Measurements from ENCODE around the gene VANGL2.

The VANGL2 gene

DNA sequence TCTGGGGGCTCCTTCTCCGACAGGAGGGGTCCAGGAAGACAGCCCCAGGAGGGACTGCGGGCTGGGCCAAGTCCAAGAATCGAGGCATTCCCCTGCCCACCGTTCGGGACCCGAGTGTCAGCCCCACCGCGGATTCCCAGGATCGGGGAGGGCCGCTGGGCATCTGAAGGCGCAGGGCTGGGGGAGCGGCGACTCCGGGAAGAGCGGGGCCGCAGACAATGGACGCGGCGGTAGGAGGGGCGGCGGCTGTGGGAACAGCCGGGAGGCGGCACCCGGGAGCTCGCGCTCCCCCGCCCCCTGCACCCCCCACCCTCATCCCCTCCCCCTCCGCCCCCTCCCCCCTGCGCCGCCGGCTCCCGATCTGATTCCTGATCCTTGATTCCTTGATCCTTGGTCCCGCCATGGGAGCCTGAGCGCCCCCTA is at the start of gene VANGL2:
VANGL2 (plus strand) TSS at position 342 of the 423 bp plus-strand sequence. CDS start 15,274 bp downstream, outside the sequence.
- intact Hi-C loops (cut with micrococcal nuclease): no loop called here
- Mint-ChIP-seq H3K27ac (no peak within 1 kb of the TSS), H3K9me3 (no peaks in the 10 kb centered on the region), H3K4me1 (ENCODE audit: low read depth) (peaks cover 41% of the 10 kb centered on the region), H3K4me3 (peak within 1 kb of the TSS; percentile 65), H3K36me3 (ENCODE audit: low read depth) (no peaks in the 10 kb centered on the region), H3K27me3 (peaks cover 44% of the 10 kb centered on the region)

DNA sequence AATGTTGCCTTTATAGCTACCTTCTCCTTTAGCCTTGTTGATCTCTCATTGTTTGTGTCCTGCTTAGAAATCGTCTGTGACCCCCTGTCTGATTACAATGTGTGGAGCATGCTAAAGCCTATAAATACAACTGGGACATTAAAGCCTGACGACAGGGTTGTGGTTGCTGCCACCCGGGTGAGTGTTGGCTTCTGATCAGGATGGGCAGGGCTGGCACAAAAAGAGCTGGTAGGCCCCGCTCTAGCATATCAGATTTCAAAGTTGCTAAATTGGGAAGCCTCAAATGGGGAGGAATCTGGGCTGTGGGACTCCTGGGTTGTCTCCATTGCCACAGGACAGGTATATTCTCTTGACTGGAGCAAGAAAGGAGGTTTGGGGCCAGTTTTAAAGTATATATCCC is 48.7 kb upstream of the VANGL2 start:
- Mint-ChIP-seq H3K9me3 (no peaks in the 10 kb centered on the region), H3K36me3 (ENCODE audit: low read depth) (peaks cover 96% of the 10 kb centered on the region)

DNA sequence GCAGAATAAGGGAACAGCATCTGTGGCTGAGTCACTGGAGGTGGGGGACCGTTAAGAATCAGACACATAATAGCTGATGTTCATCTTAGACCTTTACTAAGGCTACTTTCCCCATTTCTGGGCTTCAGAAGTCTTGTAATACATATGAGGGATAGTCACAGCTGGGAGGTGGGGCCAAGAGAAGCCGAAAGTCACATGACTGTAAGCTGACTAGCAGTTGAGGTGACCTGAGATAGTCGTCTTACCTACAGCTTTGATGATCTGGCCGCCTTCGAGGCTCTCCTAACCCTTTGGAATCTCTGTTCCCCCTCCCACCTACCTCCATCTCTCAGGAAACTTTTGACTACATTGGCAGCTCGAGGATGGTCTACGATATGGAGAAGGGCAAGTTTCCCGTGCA is 47.8 kb upstream of the VANGL2 start:
- Mint-ChIP-seq H3K4me3 (no peak overlapping the region), H3K27me3 (no peaks in the 10 kb centered on the region), H3K27ac (no peak overlapping the region), H3K4me1 (ENCODE audit: low read depth) (peaks cover 29% of the 10 kb centered on the region), H3K9me3 (no peaks in the 10 kb centered on the region), H3K36me3 (ENCODE audit: low read depth) (peaks cover 100% of the 10 kb centered on the region)
- intact Hi-C loops (cut with micrococcal nuclease): no loop called here

More for the DNA sequence above, 48.7 kb upstream of the VANGL2 start:
- Mint-ChIP-seq H3K27ac (no peak overlapping the region), H3K27me3 (no peaks in the 10 kb centered on the region), H3K4me3 (no peak overlapping the region), H3K4me1 (ENCODE audit: low read depth) (peaks cover 36% of the 10 kb centered on the region)
- intact Hi-C loops (cut with micrococcal nuclease): no loop called here

DNA sequence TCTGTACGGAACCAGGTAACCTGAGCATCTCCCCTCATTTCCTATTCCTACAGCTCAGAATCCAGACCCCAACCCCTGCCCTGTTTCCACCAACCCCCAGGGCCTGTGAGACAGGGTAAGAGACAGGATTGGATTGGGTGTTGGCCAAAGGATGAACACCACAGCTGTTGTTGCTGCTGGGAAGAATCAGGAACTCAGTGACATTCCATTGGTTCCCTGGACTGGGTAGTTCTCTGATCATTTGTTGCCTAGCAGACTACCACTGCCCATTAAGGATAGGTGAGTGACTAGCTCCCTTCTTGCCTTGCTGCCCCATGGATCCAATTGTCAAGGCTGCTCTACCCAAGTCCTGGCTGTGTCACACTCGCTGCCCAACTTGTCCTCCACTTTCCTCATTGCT is 47.1 kb upstream of the VANGL2 start:
- intact Hi-C loops (cut with micrococcal nuclease): no loop called here
- Mint-ChIP-seq H3K4me1 (ENCODE audit: low read depth) (peaks cover 27% of the 10 kb centered on the region), H3K36me3 (ENCODE audit: low read depth) (peaks cover 100% of the 10 kb centered on the region), H3K9me3 (no peaks in the 10 kb centered on the region), H3K4me3 (no peak overlapping the region), H3K27me3 (no peaks in the 10 kb centered on the region), H3K27ac (no peak overlapping the region)

DNA sequence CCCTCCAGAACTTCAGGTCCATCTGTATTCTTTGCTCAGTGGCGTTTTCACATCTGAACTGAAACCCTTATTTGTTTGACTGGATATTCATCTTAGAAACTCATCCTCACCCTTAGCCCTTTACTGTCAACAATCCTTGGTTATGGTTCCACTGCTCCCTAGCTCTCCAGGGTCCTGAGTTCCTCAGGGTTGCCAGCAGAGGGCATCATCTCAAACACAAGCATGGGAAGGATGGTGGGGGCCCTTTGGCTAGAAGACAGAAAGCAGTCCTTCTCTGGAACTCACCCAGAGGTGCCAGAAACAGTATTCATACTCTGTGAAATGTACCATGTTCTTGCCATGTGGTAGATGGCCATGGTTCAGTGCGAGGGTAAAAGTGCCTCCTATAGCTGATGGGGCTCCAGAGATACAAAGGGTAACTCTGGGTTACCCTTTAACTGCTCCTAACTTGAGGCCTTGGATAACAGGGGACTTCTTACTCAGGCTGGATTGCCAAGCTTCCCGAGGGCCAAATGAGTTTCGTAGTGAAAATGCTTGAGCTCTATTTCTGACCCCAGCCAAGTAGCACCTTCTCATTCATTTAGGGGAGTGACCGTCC is 45.9 kb upstream of the VANGL2 start:
- H3K36me3 Mint-ChIP-seq (ENCODE audit: low read depth): peaks cover 100% of the 10 kb centered on the region
- H3K9me3 Mint-ChIP-seq: no peaks in the 10 kb centered on the region
- intact Hi-C loops (cut with micrococcal nuclease): loop anchor here (2.0 kb wide), 1 partner anchor 22 kb away; no protein-coding TSS in a partner anchor
- no peaks in the 10 kb centered on the region for H3K27me3 Mint-ChIP-seq
- H3K4me3 Mint-ChIP-seq: no peak overlapping the region
- H3K4me1 Mint-ChIP-seq (ENCODE audit: low read depth): peaks cover 24% of the 10 kb centered on the region
- H3K27ac Mint-ChIP-seq: no peak overlapping the region

DNA sequence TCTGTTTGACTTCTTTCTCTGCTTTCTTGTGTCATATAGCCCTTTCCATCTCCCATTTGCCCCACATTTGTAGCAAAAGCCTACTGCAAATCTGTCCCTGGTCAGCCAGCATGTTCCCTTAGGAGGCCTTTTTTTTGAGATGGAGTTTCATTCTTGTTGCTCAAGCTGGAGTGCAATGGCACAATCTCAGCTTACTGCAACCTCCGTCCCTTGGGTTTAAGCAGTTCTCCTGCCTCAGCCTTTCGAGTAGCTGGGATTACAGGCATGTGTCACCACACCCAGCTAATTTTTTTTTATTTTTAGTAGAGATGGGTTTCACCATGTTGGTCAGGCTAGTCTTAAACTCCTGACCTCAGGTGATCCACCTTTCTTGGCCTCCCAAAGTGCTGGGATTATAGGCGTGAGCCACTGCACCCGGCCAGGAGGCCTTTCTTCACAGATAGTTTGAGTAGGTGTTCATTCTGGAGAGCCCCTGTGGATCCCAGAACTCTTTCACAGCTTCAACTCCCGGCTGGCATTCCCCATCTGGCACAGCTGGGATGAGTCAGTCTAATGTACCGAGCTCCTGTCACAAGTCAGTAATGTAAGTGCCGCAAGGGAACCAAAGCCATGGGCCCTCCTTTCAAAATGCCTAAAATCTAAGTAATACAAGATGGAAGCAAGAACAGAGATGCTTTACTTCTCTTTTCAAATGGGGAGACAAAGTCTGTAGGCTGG is 42.9 kb upstream of the VANGL2 start:
- peaks cover 48% of the 10 kb centered on the region for H3K4me1 Mint-ChIP-seq (ENCODE audit: low read depth)
- H3K4me3 Mint-ChIP-seq: no peak overlapping the region
- no peaks in the 10 kb centered on the region for H3K27me3 Mint-ChIP-seq
- H3K36me3 Mint-ChIP-seq (ENCODE audit: low read depth): peaks cover 90% of the 10 kb centered on the region
- intact Hi-C loops (cut with micrococcal nuclease): no loop called here
- no peaks in the 10 kb centered on the region for H3K9me3 Mint-ChIP-seq
- H3K27ac Mint-ChIP-seq: no peak overlapping the region

DNA sequence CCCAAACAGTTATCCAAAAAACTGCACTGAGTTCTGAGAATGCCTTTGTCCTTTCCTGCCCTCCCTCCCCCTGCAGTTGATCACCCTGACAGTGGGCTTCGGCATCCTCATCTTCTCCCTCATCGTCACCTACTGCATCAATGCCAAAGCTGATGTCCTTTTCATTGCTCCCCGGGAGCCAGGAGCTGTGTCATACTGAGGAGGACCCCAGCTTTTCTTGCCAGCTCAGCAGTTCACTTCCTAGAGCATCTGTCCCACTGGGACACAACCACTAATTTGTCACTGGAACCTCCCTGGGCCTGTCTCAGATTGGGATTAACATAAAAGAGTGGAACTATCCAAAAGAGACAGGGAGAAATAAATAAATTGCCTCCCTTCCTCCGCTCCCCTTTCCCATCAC is 42.3 kb upstream of the VANGL2 start:
- Mint-ChIP-seq H3K27me3 (no peaks in the 10 kb centered on the region), H3K4me3 (no peak overlapping the region), H3K36me3 (ENCODE audit: low read depth) (peaks cover 84% of the 10 kb centered on the region), H3K27ac (peak overlapping the region; percentile 0), H3K4me1 (ENCODE audit: low read depth) (peaks cover 51% of the 10 kb centered on the region), H3K9me3 (no peaks in the 10 kb centered on the region)
- intact Hi-C loops (cut with micrococcal nuclease): no loop called here

DNA sequence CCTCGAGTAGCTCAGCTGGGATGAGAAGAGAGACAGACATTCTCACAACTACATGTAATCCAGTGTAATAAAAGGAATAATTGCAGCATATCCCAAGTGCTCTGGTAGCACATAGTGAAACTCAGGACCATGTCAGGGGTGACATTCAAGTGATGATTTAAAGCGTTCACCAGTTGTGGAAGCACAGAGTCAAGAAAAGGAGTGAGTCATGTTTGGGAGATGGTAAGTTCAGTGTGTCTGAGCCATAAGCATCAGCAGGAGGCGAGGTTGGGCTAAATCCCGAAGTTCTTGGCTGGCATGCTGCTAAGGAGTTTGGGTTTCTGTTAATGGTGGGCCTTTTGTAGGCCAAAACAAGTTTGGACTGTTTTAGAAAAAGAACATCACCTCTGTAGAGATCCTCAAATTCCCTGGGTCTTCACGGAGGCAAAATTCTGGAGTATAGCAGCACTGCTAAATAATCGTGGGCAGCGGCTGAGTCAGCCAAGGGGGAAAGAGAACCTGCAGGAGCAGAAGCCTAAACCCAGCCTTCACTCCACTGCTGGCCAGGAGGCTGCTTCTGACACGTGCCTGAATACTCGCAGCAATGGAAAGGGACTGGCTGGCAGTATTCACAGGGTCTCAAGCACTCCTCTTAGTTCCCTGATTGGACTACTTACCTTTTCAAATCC is 40.7 kb upstream of the VANGL2 start:
- Mint-ChIP-seq H3K4me3 (no peak overlapping the region), H3K4me1 (ENCODE audit: low read depth) (peaks cover 44% of the 10 kb centered on the region), H3K36me3 (ENCODE audit: low read depth) (peaks cover 68% of the 10 kb centered on the region), H3K9me3 (no peaks in the 10 kb centered on the region), H3K27ac (no peak overlapping the region), H3K27me3 (no peaks in the 10 kb centered on the region)
- intact Hi-C loops (cut with micrococcal nuclease): no loop called here

DNA sequence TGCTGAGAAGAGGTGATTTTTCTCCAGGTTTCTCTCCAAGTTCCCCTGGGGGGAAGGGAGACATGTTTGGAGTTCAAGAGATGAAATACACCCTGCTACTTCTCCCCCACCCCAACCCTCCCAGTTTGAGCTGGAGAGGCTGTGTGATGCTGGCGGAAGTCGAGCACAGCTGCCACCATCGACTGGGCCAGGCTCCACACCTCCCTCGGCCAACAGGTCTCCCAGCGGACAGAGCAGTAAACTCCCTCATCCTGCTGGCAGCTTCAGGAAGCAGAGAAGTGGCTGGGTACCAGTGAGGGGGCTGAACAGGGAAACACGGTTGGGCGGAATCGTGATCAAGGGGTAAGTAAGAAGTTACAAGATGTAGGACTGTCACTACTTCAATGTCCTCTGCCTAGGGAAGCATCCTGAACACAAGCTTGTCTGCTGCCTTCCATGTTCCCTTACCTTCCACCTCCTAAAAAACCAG is 40.1 kb upstream of the VANGL2 start:
- peak overlapping the region; percentile 26 for H3K27ac Mint-ChIP-seq
- no peaks in the 10 kb centered on the region for H3K9me3 Mint-ChIP-seq
- peaks cover 62% of the 10 kb centered on the region for H3K36me3 Mint-ChIP-seq (ENCODE audit: low read depth)
- peaks cover 48% of the 10 kb centered on the region for H3K4me1 Mint-ChIP-seq (ENCODE audit: low read depth)
- no peaks in the 10 kb centered on the region for H3K27me3 Mint-ChIP-seq
- no peak overlapping the region for H3K4me3 Mint-ChIP-seq
- intact Hi-C loops (cut with micrococcal nuclease): no loop called here

DNA sequence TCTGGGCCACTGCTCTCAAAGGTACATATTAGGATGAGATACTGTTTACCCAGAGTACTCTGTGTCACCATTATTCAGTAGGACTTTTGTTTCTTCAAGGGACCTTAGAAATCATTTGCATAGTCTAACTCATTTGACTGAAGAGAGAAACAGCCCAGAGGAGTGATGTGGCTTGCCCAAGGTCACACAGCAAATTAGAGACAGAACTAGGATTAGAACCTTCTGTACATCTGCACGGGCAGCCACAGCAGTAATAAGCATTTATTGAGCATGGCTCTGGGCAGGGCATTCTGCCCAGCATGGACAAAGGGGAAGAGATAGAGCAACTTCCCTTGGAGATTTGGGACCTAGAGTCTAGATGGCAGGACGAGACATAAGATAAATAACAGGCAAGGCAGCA is 39.2 kb upstream of the VANGL2 start:
- Mint-ChIP-seq H3K9me3 (no peaks in the 10 kb centered on the region), H3K27me3 (no peaks in the 10 kb centered on the region), H3K4me1 (ENCODE audit: low read depth) (peaks cover 52% of the 10 kb centered on the region), H3K36me3 (ENCODE audit: low read depth) (peaks cover 52% of the 10 kb centered on the region), H3K27ac (peak overlapping the region; percentile 26), H3K4me3 (no peak overlapping the region)
- intact Hi-C loops (cut with micrococcal nuclease): no loop called here

DNA sequence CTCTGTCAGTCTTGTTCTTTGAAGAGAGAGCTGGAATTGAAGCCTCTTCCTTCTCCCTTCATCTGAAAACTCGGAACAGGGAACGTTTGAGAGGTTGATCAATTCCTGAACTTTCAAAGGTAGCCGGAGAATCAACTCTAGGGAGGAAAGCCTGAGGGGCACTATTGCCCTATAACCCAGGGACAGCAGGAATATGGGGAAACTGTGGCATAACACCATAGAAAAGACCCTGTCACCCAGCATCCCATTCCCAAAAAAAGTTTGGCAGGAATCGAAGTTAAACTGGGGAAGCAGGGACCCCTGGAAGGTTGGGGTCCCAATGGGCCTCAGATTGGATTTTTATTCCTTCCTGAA is 38.6 kb upstream of the VANGL2 start:
- Mint-ChIP-seq H3K9me3 (no peaks in the 10 kb centered on the region), H3K27me3 (no peaks in the 10 kb centered on the region), H3K4me3 (no peak overlapping the region), H3K36me3 (ENCODE audit: low read depth) (peaks cover 47% of the 10 kb centered on the region), H3K27ac (peak overlapping the region; percentile 38), H3K4me1 (ENCODE audit: low read depth) (peaks cover 54% of the 10 kb centered on the region)
- intact Hi-C loops (cut with micrococcal nuclease): no loop called here

DNA sequence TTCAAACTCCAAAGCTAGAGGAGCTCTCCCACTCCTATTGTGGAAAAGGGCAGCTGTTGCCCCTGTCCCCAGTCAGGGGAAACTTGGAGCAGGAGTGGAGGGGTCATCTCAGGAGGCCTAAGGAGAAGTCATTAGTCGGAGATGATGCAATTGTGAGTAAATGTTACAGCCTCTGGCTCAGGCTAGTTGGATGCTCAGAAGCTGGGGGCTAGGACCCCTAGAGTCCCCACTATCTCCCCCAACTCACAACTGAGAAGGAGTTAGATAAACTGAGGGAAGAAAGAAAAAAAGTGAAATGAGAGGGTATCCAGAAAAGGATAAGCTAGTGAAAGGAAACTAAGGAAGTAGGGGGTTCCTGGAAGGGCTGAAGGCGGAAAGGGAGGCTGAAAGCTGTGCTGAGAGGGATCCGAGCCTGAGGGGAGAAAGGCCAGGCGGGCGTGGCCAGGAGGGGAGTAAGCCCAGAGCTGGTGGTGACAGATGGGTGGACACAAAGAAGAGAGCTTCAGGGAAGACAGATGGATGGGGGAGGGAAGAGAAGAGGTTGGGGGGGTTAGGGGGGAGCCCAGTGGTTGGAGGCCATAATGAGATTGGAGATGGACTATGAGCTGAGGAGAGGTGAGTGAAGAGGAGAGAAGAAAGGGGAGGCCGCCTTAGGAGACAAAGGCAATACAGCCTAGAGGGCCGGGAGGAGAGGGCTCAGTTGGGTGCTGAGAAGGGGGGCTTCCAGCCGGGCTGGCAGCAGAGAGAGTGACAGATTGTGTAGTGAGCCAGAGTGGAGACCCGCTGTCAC is 38.0 kb upstream of the VANGL2 start:
- peaks cover 1% of the 10 kb centered on the region for H3K27me3 Mint-ChIP-seq
- peak overlapping the region; percentile 38 for H3K27ac Mint-ChIP-seq
- H3K4me3 Mint-ChIP-seq: no peak overlapping the region
- intact Hi-C loops (cut with micrococcal nuclease): no loop called here
- no peaks in the 10 kb centered on the region for H3K9me3 Mint-ChIP-seq
- H3K36me3 Mint-ChIP-seq (ENCODE audit: low read depth): peaks cover 41% of the 10 kb centered on the region
- H3K4me1 Mint-ChIP-seq (ENCODE audit: low read depth): peaks cover 57% of the 10 kb centered on the region

DNA sequence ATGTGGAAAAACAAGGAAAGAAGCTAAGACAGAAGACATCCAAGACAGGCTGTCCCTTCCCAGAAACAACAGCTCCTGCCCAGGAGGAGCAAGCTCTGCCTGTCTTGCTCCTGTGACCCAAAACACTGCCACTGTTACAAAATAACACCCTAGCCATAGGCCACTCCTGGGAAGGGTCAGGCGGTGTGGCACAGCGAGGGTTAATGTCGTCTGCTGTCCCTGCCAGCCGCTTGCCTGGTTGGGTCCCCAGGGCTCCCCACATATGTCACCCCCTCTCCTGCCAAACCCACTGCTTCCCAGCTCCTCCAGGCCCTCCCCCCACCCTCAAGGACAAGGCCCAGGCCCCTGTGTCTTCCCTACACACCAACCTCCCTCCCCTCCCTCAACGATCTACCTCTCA is 37.4 kb upstream of the VANGL2 start:
- Mint-ChIP-seq H3K4me1 (ENCODE audit: low read depth) (peaks cover 61% of the 10 kb centered on the region), H3K4me3 (no peak overlapping the region), H3K9me3 (no peaks in the 10 kb centered on the region), H3K27ac (peak overlapping the region; percentile 38), H3K27me3 (peaks cover 3% of the 10 kb centered on the region), H3K36me3 (ENCODE audit: low read depth) (peaks cover 34% of the 10 kb centered on the region)
- intact Hi-C loops (cut with micrococcal nuclease): no loop called here

All from dendritic cell treated with granulocyte-macrophage colony-stimulating factor and Interleukin-4, amounts not matched to agents 40 ng/mL and 50 ng/mL, for 4 days (primary cell).